SK-N-MC (cell line): ENCODE data around the gene SNRPE.
"Not testable (repeated sequence)": the region's sequence is repeated elsewhere in the genome, so short reads cannot be mapped to it uniquely, and the experiment has no call there.

Experiments
- DNase-seq: peaks from one replicate; pipeline ENCODE4 v3.0.0-alpha.2; 2011; ENCODE audit warnings: low read depth, low spot score
- H3K27ac ChIP-seq: fragments of 200-600 bp; sonication (generic); 2 replicates; pipeline ENCODE4 v1.5.1; 2016; ENCODE audit warnings: mixed run types
- H3K36me3 ChIP-seq: fragments of 200-600 bp; sonication (generic); 2 replicates; pipeline ENCODE4 v1.6.1; 2017; ENCODE audit warnings: antibody characterized with exemption, low read length, mixed read lengths; ENCODE audit not compliant: insufficient read depth
- H3K4me3 ChIP-seq: fragments of 200-600 bp; sonication (generic); 2 replicates; pipeline ENCODE4 v1.5.1; 2016
- H3K9ac ChIP-seq: fragments of 200-600 bp; sonication (generic); 2 replicates; pipeline ENCODE4 v1.8.0; 2017; ENCODE audit warnings: mixed run types, mixed read lengths; ENCODE audit not compliant: insufficient read length
- H3K9me3 ChIP-seq: fragments of 200-600 bp; sonication (generic); 2 replicates; pipeline ENCODE4 v1.6.1; 2017; ENCODE audit warnings: low read depth, mild to moderate bottlenecking, antibody characterized with exemption, low read length, moderate library complexity, mixed read lengths
- EZH2 ChIP-seq: fragments of 200-600 bp; sonication (generic); IDR thresholded peaks from one replicate; pipeline ENCODE4 v1.6.1; 2017; ENCODE audit warnings: antibody characterized with exemption
- FOXP2 ChIP-seq: optimal IDR thresholded peaks from 2 replicates; pipeline ENCODE3; 2011; ENCODE audit warnings: mild to moderate bottlenecking, moderate library complexity; ENCODE audit not compliant: insufficient read depth; ENCODE audit errors: extremely low read length, control extremely low read depth
- POLR2AphosphoS5 ChIP-seq: IDR thresholded peaks from 2 replicates; pipeline ENCODE4 v1.6.1; 2012; ENCODE audit warnings: mild to moderate bottlenecking, low read depth, low read length, borderline replicate concordance

SNRPE gene

DNA sequence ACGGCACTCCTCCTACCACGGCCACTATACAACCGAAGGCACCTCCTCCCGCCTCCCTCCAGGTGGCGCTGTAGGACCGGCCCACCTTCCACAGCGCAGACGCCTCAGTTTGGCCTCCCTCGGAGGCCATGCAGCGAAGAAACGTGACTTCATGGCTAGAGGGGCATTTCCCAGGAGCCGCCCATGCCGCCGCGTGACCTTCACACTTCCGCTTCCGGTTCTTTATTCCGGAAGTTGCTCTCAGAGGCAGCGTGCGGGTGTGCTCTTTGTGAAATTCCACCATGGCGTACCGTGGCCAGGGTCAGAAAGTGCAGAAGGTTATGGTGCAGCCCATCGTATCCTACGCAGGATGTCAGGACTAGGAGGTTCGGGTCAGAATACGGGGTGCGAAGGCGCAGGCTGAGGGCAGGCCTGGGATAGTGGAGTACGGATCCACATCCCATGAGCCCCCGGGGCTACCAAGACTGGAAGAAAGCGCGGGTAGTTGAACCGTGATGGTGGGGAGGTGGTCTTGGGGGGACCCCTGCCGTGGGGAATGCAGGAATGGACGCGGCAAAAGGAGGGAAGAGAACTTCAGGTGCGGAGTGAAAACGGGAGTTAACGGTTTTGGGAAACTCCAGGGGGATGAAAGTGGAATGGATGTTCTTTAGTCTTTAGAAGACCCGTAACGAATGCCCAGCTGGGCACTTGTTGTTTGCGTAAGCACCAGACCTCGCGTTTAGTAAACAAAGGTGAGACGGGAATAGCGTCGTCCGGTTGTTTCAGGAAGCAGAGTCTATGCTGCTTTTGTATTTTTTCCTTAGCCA, at the start of gene SNRPE:
TSS of gene SNRPE (plus strand) at position 221 of the 806 bp plus-strand sequence. CDS start at position 282, 61 bp downstream.
- TF ChIP-seq FOXP2 (peak; percentile 68), EZH2 (no peak), POLR2AphosphoS5 (peak; percentile 94)
- H3K27ac ChIP-seq = peak within 1 kb of the TSS; percentile 90
- peak; percentile 92 for DNase-seq
- H3K9ac ChIP-seq = peak within 1 kb of the TSS; percentile 96
- H3K9me3 ChIP-seq = no peaks in the 10 kb centered on the region
- peak within 1 kb of the TSS; percentile 92 for H3K4me3 ChIP-seq
- peaks cover 41% of the 10 kb centered on the region for H3K36me3 ChIP-seq

- H3K27ac ChIP-seq = no peak overlapping the region
- TF ChIP-seq EZH2 = no peak
- TF ChIP-seq FOXP2 = no peak
- no peak for TF ChIP-seq POLR2AphosphoS5
- H3K9me3 ChIP-seq = no peaks in the 10 kb centered on the region
- no peak overlapping the region for H3K9ac ChIP-seq
- DNase-seq = no peak
- no peak overlapping the region for H3K4me3 ChIP-seq
- peaks cover 73% of the 10 kb centered on the region for H3K36me3 ChIP-seq
Measured at GRCh38 chr1:203813581-203814341, 47.6 kb upstream of the SNRPE start.

GRCh38 chr1:203818399-203818798, 43.0 kb upstream of the SNRPE start:
- Histone ChIP-seq H3K36me3 (peaks cover 90% of the 10 kb centered on the region), H3K9ac (no peak overlapping the region), H3K4me3 (no peak overlapping the region), H3K27ac (no peak overlapping the region), H3K9me3 (no peaks in the 10 kb centered on the region)
- DNase-seq = no peak
- no peak for TF ChIP-seq FOXP2
- TF ChIP-seq EZH2 = no peak
- no peak for TF ChIP-seq POLR2AphosphoS5

DNA sequence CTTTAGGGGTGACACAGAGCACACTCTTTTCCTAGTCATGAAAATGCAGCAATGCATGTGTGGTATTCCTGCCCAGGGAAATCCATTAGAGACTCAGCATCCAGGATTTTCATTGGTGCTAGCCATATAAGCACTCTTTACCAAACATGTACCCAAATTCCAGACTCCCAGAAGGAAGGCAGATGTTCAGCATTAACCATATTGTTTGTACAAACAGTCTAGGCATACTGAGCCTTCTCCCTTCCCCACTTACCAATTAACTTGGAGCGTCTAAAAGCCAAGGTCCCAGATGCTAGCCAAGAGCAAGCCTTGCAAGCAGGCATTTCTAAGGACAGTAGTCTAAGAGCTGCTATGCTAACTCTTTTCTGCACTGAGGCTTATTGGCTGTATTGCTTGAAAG, 38.1 kb upstream of the SNRPE start:
- no peak for DNase-seq
- Histone ChIP-seq H3K9ac (no peak overlapping the region), H3K27ac (no peak overlapping the region), H3K9me3 (no peaks in the 10 kb centered on the region), H3K4me3 (no peak overlapping the region), H3K36me3 (peaks cover 91% of the 10 kb centered on the region)
- TF ChIP-seq POLR2AphosphoS5 = no peak
- TF ChIP-seq EZH2 = no peak
- TF ChIP-seq FOXP2 = no peak

DNA sequence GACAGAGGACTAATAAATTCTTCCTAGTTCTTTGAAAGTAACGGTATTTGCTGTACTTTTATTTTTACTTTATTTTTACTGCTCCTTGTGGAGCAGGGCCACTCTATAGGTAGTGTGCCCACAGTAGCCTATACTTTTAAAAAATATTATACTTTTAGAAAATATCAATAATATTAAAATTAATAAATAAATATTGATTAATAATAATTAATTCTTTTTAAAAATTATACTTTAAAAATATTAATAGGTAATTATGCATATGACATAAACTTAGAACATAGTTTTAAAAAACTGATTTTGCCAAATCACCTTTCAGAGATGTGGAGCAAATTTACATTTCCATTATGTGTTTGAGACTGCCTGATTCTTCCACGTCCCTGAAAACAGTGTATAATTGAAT, 35.2 kb upstream of the SNRPE start:
- no peak for TF ChIP-seq POLR2AphosphoS5
- TF ChIP-seq FOXP2 = no peak
- no peak for TF ChIP-seq EZH2
- no peak for DNase-seq
- Histone ChIP-seq H3K9me3 (no peaks in the 10 kb centered on the region), H3K9ac (no peak overlapping the region), H3K4me3 (no peak overlapping the region), H3K36me3 (peaks cover 93% of the 10 kb centered on the region), H3K27ac (no peak overlapping the region)

DNA sequence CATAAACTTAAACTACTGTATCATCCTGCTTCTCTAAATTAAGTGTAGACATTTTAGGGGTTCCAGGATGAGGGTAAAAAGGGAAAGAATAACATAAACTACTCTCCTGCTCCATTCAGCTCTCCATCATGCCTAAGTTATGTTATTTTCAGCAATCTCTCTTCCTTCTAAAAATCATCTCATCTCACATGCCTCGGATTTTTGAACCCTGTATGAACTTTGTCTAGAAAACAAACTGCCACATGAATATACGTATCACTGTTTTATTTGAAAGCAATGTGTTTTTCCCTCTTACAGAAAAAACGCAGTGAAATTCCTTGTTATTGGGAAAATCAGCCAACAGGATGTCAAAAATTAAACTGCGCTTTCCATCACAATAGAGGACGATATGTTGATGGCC, 33.4 kb upstream of the SNRPE start:
- no peak overlapping the region for H3K4me3 ChIP-seq
- TF ChIP-seq EZH2 = no peak
- TF ChIP-seq FOXP2 = no peak
- TF ChIP-seq POLR2AphosphoS5 = no peak
- H3K36me3 ChIP-seq = peaks cover 88% of the 10 kb centered on the region
- no peaks in the 10 kb centered on the region for H3K9me3 ChIP-seq
- no peak for DNase-seq
- no peak overlapping the region for H3K9ac ChIP-seq
- H3K27ac ChIP-seq = no peak overlapping the region

- H3K9me3 ChIP-seq = no peaks in the 10 kb centered on the region
- DNase-seq = no peak
- H3K9ac ChIP-seq = no peak overlapping the region
- peaks cover 83% of the 10 kb centered on the region for H3K36me3 ChIP-seq
- H3K27ac ChIP-seq = no peak overlapping the region
- TF ChIP-seq EZH2 = no peak
- TF ChIP-seq FOXP2 = no peak
- no peak for TF ChIP-seq POLR2AphosphoS5
- H3K4me3 ChIP-seq = no peak overlapping the region
Measured at GRCh38 chr1:203828503-203828902, 32.9 kb upstream of the SNRPE start.

DNA sequence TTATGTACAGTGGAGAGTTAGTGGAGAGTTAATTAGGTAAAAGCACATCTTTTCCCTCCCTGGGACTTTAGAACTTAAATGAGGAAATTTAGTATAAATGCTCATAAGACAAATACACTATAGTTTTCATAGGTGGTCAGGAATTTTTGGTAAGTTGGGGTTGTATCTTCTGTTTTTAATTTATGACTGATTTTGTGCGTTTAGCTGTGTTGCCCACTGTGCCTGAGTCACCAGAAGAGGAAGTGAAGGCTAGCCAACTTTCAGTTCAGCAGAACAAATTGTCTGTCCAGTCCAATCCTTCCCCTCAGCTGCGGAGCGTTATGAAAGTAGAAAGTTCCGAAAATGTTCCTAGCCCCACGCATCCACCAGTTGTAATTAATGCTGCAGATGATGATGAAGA, 32.2 kb upstream of the SNRPE start:
- H3K9me3 ChIP-seq, H3K27ac ChIP-seq, H3K4me3 ChIP-seq, DNase-seq, H3K9ac ChIP-seq: not testable (repeated sequence)
- peaks cover 83% of the 10 kb centered on the region for H3K36me3 ChIP-seq

DNA sequence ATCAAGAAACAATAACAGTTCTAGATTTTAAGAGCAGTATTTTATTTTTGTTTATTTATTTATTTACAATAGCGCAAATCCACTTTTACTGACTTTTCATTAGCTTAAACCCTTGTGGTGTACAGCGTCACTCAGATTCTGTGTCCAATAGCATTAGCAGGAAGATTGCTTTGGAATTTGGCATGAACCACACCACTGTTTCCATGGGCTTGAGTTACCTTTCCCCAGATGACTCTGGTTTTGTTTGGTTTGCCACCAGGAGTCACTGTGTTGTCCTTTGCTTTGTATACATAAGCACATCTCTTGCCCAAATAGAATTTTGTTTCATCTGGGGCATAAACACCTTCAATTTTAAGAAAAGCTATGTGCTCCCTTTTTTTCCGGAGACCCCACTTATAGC, 25.9 kb upstream of the SNRPE start:
- no peak for TF ChIP-seq EZH2
- no peak for TF ChIP-seq FOXP2
- no peak for TF ChIP-seq POLR2AphosphoS5
- H3K36me3 ChIP-seq = peaks cover 87% of the 10 kb centered on the region

More for the DNA sequence above, 25.9 kb upstream of the SNRPE start:
- H3K9me3 ChIP-seq = no peaks in the 10 kb centered on the region
- H3K9ac ChIP-seq = no peak overlapping the region
- no peak for DNase-seq
- H3K4me3 ChIP-seq = no peak overlapping the region
- H3K27ac ChIP-seq = no peak overlapping the region
